NCI-H128 (cell line): ENCODE results near the gene MARK3.

ENCODE experiments used
- DNase-seq: peaks from one replicate; lab custom pipeline; 2025; ENCODE audit not compliant: unreplicated experiment; lab: John Stamatoyannopoulos, UW

MARK3 gene

DNA sequence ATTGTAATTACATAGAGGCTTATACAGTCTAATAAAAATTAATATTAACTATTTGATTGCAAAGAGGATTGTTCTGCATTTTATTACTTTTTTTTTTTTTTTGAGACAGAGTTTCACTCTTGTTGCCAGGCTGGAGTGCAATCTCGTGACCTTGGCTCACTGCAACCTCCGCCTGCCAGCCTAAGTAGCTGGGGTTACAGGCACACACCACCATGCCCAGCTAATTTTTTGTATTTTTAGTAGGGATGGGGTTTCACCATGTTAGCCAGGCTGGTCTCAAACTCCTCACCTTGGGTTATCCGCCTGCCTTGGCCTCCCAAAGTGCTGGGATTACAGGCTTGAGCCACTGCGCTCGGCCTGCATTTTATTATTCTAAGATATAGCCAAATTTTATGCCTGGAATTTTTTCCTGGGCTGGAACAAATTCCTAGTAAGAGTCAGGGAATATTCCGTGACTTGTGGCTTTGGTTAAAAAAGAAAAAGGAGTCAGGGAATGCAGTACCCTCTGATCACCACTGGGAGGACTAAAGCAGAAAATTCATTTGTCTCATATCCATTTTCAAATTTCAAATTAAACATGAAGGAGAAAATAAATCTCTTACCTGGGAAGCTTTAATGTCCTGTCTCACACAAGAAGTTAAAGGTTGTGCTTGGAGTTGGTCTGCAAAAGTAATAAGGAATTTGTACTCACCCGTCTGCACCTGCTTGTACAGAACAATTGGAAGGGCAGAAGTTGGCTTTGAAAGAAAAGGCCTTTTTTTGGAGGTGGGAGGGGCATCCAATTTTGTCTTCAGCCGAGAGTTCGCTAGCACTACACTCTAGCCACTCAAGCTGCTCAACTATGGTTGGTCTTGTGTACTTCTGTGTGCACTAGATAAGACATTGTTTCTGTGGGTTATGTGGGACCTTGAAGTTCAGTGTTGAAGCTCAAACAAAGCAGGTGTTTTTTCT lies 8.7 kb downstream of the MARK3 start:
- DNase-seq, result no peak

GRCh38 chr14:103395244-103395643 lies 10.0 kb downstream of the MARK3 start:
- DNase-seq, result no peak

DNA sequence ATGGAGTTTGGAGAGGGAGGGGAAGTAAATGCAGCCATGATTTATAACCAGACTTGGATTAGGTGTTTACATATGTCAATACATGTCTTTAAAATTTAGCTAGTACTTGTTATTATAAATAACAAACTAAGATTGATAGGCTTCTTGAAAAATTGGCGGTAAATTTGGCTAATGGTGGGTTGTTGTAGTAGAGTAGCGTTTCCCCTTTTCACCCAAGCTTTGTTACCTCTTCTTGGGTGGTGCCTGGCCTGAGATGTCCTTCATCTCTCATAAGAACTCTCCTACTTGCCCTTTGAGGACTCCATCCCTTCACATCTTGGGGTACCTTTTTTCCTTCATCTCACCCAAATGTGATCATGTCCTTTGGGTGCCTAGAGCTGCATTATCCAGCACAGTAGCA lies 11.2 kb downstream of the MARK3 start:
- no peak for DNase-seq

DNA sequence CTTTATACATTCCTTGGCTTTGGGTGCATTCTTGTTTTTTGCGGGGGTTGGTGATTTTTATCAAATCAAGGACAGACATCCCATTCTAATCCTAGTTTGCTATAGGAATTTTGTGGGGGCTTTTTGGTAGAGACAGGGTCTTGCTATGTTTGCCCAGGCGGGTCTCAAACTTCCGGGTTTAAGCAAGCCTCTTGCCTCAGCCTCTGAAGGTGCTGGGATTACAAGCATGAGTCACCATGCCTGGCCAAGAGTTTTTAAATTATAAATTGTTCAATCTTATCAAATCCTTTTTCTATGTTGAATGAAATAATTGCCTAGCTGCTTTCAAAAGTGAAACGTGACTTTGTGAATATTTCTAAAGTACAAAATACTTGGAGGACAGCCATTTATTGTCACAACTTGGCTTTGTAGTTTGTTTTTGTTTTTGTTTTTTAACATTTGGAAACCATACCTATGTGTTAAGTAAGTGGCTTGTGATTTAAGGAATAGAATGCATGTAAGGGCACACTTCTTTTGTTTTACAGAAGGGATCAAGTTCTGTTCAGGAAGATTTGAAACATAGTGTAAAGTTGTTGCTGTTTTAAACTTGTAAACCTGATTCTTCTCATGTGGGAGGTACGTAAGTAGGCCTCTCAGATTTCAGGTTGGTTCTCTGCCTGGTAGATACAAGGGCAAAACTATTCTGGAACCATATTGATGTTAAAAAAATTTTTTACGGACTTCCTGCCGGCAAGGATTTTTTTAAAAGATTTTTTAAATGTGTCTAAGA lies 13.4 kb downstream of the MARK3 start:
- no peak for DNase-seq

GRCh38 chr14:103400537-103400936 lies 15.3 kb downstream of the MARK3 start:
- no peak for DNase-seq

- no peak for DNase-seq
Observed at GRCh38 chr14:103401223-103402214, 16.3 kb downstream of the MARK3 start.

DNA sequence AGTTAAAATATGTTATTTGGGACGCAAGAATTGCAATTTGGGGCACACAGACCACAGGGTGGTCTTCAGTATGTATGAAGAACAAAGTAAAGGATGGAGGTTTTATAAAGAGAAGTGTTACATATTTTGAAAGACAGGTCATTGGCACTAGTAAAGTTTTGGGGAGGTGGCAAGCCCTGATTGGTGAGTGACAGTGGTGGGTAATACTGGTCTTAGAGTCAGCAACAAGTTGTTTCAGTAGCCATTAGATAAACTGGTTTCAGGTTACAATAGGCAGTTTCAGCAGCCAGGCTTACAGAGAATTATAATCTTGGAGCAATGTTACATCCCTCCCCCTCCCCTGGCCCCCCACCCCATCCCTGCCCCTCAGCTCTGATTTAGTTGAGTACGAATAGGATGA lies 17.5 kb downstream of the MARK3 start:
- no peak for DNase-seq

GRCh38 chr14:103404032-103404918 lies 19.1 kb downstream of the MARK3 start:
- DNase-seq, result no peak

GRCh38 chr14:103404920-103405319 lies 19.7 kb downstream of the MARK3 start:
- DNase-seq, result no peak

- no peak for DNase-seq
Observed at GRCh38 chr14:103408491-103409155, 23.4 kb downstream of the MARK3 start.

DNA sequence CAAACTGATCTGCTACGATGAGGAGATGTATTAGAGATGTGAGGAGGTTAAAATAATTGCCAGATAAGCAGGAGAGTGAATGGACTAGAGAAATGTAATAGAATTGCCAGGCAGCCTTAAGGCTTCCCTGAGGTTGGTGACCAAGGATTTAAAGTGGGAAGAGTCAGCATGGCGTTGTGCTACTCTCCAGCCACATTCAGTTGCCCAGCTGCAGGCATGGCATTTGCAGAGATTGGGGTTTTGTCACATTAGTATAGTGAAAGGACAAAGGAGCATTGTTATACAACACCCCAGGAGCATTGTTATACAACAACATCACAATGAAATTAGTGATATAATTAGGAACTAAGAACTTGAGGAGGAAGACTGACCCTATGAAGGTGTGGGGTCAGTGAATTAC lies 31.7 kb downstream of the MARK3 start:
- DNase-seq, result no peak

- no peak for DNase-seq
Observed at GRCh38 chr14:103418481-103418818, 33.2 kb downstream of the MARK3 start.

GRCh38 chr14:103421556-103421955 lies 36.3 kb downstream of the MARK3 start:
- DNase-seq, result no peak

DNA sequence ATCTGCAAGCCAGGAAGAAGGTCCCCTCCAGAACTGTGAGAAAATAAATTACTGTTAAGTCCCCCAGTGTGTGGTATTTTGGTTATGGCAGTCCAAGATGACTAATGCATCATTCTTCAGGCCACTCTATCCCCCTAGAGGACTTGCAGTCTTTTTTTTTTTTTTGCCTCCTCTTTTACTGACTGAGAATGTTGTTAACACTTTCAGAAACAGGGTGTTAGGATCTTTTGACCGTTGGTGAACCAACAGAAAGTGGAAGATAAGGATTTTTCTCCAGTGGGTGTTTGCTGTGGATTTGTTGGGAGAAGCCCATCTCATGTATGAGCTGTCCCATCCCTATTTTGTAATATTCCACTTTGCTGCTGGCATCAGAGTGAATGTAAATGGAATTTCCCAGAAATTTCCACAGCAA lies 37.8 kb downstream of the MARK3 start:
- DNase-seq, result no peak

GRCh38 chr14:103427485-103428443 lies 42.5 kb downstream of the MARK3 start:
- DNase-seq, result no peak

DNA sequence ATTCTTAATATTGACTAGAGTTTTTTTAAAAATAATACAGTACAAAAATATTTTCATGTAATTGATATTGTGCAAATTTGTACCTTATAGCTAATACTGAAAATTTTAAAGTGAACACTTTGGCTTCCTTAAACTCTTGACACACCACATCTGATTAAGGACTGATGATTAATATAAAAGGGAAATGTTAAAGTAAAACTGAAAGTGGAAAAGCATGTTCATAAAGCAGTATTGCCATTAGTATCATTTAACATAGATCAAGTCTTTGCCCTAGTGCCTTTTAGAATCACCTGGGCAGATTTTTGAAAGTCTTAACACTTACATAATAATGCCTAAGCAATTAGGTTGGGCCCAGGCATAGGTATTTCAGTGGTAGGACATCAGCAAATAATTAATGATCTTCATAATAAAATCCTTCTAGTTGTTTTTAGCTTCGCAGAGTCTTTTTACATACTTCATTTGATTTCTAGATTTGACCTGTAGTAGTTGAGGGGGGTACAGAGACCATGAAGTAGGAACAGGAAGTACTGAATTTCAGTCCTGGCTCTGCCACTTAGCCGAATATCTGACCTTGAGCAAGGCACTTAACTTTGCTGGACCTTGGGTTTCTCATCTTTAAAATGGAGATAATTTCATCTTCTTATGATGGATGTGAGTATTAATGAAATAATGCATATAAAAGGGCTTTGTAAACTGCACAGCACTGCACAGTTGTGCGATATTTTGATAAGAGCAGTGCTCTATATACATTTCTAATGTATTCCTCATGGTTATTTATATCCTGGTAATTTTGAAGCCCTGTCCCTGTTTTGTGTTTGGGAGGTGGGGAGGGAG lies 43.7 kb downstream of the MARK3 start:
- DNase-seq, result no peak

- DNase-seq, result no peak
Observed at GRCh38 chr14:103430358-103430757, 45.1 kb downstream of the MARK3 start.
